SK-N-SH (cell line): ENCODE measurements around the gene SIK2.

Experiments used
- CTCF ChIP-seq: fragments of 200-600 bp; sonication (generic); IDR thresholded peaks from 2 replicates; pipeline ENCODE4 v1.6.1; 2017; ENCODE audit warnings: antibody characterized with exemption, mild to moderate bottlenecking, moderate library complexity
- GABPA ChIP-seq: IDR thresholded peaks from 2 replicates; pipeline ENCODE4 v1.4.0; 2012; ENCODE audit warnings: low read depth, mild to moderate bottlenecking
- RAD21 ChIP-seq: IDR thresholded peaks from 2 replicates; pipeline ENCODE4 v1.6.1; 2012; ENCODE audit warnings: mild to moderate bottlenecking, low read length
- RXRA ChIP-seq: IDR thresholded peaks from 2 replicates; pipeline ENCODE4 v1.4.0; 2012; ENCODE audit warnings: low read depth, mild to moderate bottlenecking, borderline replicate concordance
- SMC3 ChIP-seq: IDR thresholded peaks from 2 replicates; pipeline ENCODE4 v1.6.1; 2012; ENCODE audit warnings: low read depth, low read length, improper control_type of control experiment
- TCF12 ChIP-seq: IDR thresholded peaks from 2 replicates; pipeline ENCODE4 v1.4.0; 2012

DNA sequence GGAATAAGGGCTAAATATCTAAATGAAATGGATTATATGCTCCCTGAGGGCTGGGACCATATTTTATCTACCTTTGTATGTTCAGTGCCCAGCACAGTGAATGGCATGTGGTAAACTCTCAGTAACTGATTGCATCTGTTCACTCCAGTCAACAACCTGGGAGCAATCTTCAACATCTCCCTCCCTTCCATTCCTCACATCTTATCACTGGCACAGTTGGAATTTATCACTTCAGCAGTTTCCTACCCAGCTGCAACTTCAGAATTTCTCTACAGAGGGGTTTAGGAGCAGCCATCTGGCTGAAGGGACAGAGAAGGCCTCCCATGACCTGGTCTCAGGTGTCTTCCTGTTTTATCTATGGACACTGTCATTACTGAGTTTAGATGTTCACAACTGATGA lies 9.8 kb upstream of the SIK2 start:
- TF ChIP-seq CTCF, result no peak
- no peak for TF ChIP-seq RAD21
- no peak for TF ChIP-seq RXRA
- no peak for TF ChIP-seq SMC3
- no peak for TF ChIP-seq GABPA
- TF ChIP-seq TCF12, result no peak
